ENCODE measurements around the gene PEF1.
A peak's percentile ranks its signal among the peaks of the same experiment; 100 is the strongest.

The PEF1 gene

GRCh38 chr1:31670593-31670964, 25.9 kb upstream of the PEF1 start:
- DNase-seq: no peak

DNA sequence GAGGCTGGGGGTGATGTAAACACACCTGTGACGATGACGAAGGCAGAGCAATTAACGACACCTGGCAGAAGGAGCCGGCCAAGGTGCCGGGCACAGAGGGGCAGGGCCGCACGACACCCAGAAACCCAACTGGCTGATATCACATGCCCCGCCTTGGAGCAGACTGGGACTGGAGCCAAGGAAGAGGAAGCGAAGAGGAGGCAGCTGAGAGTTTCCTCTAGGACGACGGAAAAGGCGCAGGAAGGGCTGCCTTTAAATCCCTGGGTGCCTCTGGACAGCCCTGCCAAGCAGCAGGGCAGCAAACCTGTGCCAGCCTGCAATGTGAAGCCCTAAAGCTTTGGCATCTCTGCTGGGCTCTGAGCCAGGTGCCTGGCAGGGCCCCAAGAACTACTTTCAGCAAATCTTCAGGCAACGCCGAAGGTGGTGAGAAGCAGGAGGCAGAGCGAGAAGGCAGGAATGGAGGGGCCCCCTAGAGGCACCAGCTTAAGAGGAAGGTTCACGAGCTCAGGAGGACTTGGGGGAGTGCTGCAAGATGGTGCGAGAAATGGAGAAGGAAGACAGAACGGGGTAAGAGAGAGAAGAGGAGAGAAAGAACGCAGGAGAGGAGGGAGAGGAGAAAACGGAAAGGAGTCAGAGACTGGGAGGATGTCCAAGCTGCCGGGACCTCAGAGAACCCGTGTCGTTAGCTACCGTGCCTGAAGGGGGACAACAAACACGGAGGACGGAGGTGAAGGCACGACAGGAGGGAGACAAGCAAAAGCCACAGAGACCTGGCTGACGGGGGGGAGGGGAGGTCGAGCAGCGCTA, 25.3 kb upstream of the PEF1 start:
- DNase-seq: peak; percentile 48

GRCh38 chr1:31669433-31669785, 24.7 kb upstream of the PEF1 start:
- DNase-seq: no peak

DNA sequence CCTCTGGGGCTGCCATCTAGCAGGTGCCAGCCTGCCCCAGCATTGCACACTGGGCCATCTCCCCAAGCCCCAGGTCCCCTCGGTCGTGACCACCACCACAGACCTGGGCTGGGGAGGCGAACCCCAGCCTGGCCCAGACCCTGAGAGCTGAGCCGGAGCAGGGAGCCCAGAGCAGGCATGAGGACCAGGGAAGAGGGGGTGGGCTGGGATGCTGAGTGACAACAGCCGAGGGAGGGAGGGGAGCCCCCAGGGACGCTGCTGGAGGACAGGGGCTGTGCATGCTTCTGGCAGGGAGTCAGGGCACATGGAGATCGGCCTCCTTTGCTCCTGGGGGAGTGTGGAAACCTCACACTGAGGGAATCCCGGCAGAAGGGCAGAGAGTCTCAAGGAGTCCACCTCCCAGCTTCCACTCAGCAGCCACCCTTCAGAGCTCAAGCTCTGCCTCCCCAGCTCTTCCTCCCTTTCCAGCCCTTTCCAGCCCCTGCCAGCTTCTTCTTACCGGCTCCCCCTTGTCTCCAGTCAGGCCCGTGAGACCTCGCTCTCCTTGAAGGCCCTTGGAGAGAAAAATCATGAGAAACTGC, 23.7 kb upstream of the PEF1 start:
- DNase-seq: no peak

GRCh38 chr1:31667065-31667785, 22.5 kb upstream of the PEF1 start:
- DNase-seq: no peak

- DNase-seq: no peak
Observed at GRCh38 chr1:31666263-31666963, 21.7 kb upstream of the PEF1 start.

DNA sequence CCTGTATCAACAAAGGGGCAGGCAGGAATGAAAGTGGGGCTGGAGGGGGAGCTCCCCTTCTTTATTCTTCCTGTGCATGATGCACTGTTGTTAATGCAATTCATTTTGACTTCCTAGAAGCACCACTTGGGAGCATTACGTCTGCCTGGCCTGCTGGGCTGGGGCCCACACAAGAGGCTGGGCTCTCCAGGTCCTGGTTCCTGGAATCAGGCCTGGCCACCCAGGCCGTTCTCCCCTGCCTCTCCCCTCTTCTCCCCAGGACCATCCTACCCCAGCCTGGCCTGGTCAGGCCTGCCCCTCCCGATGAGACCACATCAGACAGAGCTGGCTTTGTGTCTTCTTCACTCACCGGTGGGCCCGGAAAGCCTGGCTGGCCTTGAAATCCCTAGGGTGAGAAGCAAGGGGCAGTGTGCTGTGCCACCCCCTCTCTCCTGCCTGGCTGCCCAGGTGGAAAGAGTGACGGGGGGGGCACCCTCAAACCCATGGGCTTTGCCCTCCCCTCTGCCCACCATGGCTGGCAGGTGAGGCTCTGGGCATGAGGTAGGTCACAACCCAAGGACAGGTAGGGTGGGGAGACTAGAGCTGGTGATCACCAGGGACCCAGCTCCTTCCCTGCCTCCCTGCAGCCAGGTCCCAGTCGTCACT, 20.7 kb upstream of the PEF1 start:
- DNase-seq: no peak

DNA sequence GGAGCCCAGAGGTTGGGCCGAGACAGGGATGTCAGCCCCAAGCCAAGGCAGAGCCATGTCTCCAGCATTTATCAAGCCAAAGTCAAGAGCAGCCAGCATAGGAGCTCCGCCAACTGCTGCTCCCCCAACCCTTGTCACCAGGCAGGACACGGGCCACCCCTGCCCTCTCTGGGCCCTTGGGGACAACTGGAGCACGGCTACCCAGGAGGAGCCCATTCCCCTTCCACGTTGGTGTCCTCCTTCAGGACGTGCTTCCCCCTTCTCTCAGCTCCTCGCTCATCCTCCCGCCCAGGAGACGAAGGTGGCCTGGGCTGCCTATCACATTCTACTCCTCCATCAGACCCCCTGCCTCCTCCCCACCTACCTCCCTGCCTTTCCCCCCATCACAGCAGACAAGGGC, 19.9 kb upstream of the PEF1 start:
- no peak for DNase-seq

DNA sequence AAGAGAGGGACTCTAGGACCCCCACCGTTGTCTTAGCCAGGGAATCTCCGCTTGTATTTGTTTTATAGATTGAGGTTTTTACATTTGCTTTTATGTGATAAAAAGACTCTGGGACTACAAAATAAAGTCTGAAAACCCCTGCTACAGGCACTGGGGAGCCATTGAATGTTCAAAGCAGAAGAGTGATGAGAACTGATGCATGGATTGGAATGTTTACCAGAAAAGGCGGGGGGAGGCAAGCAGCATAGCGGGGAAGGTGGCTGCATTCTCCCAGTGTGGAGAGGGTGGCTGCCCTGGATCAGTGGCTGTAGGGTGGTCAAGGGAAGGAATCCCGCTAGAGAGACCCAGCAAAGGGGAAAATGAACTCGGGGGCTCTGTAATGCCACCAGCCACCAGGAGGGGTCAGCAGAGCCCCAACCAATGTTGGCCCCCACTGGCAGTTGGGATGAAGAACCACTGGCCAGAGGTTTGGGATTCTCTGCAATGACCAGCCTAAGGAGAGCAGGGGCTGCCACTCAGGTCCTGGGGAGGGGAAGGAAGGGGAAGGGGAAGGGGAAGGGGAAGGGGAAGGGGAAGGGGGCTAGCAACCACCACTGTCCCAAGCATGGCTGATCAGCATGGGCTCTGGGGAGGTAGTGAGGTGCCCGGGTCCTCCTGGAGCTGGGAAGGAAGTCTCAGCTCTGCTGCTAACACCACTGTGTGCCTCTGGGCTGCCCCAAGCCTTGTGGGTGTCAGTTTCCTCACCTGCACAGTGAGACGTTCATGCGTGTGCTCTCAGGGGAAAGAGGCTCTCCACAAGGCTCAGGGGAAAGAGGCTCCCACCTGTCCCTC, 19.2 kb upstream of the PEF1 start:
- peak; percentile 17 for DNase-seq

- DNase-seq: no peak
Observed at GRCh38 chr1:31662463-31662862, 17.8 kb upstream of the PEF1 start.

DNA sequence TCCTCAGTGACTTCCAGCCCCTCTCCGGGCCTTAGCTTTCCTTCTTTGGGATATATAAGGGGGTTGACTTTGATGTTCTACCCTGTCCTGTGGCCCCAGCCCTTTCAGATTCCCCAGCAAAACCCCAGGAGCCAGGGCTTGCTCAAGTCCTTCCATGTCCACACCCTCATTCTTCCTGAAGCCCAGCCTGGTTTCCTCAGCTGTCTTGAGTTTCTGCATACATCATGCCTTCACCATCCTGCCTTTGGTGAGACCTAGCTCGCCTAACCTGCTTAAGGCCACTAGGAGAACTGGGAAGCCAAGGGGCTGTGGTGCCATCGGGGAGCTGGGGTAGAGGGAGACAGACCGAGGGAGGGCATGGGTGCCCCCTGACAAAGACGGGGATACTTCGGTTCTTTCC, 17.2 kb upstream of the PEF1 start:
- no peak for DNase-seq

DNA sequence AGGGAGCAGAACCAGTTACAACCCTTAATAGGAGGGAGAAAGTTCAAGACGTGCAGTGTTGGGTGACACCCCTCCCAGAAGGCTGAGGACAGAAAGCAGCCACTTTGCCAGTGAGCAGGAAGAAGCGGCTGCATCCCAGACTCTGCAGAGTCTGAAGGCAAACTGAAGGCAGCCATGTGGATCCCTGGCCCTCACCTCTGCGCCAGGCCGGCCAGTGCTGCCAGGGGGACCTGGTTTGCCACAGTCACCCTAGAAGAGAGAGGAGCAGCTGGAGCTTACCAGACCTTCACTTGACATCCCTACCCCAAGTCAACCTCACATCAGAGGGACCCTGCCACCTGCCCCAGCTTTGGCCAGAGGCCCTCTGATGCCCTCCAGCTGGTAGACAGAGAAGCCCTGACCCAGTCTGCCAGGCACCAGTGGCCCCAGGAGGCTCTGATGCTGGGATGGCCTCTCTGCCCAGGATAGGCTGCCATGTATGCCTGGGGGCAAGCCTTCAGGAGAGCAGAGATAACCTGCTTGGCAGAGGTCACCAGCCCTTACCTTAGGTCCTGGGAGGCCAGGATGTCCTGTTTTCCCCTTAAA, 16.3 kb upstream of the PEF1 start:
- DNase-seq: no peak

DNA sequence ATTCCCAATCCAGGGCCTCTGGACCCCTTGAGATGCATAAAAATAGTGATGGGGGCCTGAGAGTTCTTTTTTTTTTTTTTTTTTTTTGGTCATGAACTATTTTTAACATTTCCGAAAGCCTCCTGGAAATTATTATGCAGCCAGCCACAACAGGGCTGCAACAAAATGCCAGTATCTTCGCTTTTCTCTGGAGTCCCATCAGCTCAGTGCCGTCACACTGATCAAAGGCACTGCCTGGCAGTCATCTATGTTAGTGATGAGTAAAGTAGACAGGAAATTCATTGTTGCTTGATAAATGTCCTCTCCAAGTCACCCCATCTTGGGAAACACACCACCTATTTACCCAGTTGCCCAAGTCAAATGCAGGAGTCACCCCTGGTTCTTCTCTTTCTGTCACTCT, 15.2 kb upstream of the PEF1 start:
- no peak for DNase-seq

- DNase-seq: no peak
Observed at GRCh38 chr1:31658721-31659120, 14.0 kb upstream of the PEF1 start.

GRCh38 chr1:31657972-31658510, 13.4 kb upstream of the PEF1 start:
- no peak for DNase-seq

DNA sequence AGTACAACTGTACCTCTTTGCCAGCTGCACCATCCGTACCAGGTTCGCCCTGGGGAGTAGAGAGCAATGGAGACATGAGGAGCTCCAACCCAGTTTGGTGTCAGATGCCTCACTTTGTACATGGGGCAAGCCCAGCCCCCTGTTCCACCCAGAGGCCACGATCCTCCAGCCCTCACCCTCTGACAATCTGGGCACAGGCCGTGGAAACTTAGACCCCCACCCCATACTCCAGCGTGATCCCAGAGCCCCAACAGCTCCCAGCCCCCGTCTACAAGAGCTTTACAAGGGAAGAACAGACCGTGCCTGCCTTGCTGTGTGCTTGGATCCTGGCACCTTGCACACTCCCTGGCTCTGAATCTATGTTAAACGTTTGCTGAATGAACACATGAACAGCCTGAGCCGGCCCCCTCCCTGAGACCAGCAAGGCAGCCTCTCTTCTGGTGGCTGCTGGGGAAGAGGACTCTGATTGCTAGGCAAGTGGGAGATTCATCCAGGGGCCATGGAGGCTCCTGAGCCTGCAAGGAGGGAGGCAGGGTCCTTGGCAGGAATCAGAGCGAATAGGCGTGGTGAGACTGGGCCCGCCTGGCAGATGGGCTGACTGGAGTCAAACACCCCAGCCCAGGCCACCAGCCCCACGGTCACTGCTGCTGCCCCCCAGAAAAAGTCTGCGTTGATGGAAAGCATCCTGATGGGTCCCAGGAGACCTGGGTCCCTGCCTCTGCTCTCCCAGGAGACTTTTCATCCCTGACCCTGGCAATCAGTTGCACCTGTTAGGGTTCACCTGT, 12.5 kb upstream of the PEF1 start:
- no peak for DNase-seq

GRCh38 chr1:31655756-31656155, 11.1 kb upstream of the PEF1 start:
- no peak for DNase-seq

GRCh38 chr1:31655104-31655503, 10.4 kb upstream of the PEF1 start:
- DNase-seq: no peak

GRCh38 chr1:31654474-31654776, 9.7 kb upstream of the PEF1 start:
- DNase-seq: no peak

DNA sequence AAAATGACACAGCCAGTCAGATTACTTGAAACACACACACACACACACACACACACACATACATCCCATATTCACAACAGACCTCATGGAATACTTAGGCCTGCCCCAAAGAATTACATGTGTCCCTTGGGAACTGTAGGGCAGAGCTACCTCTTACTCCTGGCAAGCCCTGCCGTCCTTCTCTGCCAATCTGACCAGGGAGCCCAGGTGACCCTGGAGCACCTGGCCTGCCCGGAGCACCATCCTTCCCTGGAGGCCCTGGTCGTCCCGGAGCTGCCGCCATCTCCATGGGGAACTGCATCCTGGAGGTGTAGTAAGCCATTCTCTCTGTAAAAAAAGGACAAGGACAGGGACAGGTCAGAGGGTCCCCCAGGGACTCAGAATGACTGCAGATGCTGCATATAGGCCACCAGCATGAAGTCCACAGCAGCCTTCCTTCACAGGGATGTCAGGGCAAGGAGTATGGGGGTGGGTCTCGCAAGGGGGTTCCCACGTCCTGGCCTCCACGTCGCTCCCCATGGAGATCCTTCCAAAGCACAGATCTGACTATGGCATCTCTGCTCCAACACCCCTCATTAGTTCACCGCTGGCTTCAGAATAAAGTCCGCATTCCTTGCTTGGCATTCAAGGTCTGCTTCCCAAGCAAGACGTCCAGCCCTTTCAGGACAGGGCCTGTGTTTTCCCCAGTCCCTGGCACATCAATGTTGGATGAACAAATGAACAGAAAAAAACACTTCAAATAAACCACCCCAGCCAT, 9.2 kb upstream of the PEF1 start:
- DNase-seq: no peak

Measured in NCI-H1092 (cell line).